OCI-LY7 (cell line): ENCODE results near the gene YWHAB.

Experiments used
- EZH2phosphoT487 ChIP-seq: fragments of 200-600 bp; sonication (generic); IDR thresholded peaks from 2 replicates; pipeline ENCODE4 v1.6.1; 2018; ENCODE audit warnings: low read depth, borderline replicate concordance, mild to moderate bottlenecking, mixed run types, antibody characterized with exemption, low read length, moderate library complexity, mixed read lengths
- TF ChIP-seq, protein P1 (sequence below): fragments of 200-600 bp; sonication (generic); conservative IDR thresholded peaks from 2 replicates; pipeline ENCODE4 v1.5.1; 2014; ENCODE audit warnings: mild to moderate bottlenecking, antibody characterized with exemption, low read length, moderate library complexity, mixed read lengths

DNA sequence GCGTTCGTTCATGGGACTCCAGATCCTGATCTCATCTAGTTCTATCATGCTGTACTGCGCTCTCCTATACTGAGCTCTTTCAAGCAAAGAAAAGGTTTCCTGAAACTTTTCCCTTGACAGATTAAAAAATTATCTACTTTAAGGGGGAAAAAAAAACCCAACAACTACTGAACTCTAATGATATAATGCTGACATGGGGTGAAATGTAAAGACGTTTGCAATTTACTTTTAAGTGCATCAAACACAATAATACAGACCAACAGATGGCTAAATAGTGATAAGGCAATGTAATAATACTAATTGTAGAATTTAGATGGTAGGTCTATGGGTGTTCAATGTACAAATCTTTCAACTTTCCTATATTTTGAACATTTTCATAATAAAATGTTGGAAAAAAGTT lies 58.3 kb downstream of the YWHAB start:
- TF ChIP-seq, protein P1, sequence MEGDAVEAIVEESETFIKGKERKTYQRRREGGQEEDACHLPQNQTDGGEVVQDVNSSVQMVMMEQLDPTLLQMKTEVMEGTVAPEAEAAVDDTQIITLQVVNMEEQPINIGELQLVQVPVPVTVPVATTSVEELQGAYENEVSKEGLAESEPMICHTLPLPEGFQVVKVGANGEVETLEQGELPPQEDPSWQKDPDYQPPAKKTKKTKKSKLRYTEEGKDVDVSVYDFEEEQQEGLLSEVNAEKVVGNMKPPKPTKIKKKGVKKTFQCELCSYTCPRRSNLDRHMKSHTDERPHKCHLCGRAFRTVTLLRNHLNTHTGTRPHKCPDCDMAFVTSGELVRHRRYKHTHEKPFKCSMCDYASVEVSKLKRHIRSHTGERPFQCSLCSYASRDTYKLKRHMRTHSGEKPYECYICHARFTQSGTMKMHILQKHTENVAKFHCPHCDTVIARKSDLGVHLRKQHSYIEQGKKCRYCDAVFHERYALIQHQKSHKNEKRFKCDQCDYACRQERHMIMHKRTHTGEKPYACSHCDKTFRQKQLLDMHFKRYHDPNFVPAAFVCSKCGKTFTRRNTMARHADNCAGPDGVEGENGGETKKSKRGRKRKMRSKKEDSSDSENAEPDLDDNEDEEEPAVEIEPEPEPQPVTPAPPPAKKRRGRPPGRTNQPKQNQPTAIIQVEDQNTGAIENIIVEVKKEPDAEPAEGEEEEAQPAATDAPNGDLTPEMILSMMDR, result no peak
- no peak for TF ChIP-seq EZH2phosphoT487
